Measurements from ENCODE around the gene APOH.

DNA sequence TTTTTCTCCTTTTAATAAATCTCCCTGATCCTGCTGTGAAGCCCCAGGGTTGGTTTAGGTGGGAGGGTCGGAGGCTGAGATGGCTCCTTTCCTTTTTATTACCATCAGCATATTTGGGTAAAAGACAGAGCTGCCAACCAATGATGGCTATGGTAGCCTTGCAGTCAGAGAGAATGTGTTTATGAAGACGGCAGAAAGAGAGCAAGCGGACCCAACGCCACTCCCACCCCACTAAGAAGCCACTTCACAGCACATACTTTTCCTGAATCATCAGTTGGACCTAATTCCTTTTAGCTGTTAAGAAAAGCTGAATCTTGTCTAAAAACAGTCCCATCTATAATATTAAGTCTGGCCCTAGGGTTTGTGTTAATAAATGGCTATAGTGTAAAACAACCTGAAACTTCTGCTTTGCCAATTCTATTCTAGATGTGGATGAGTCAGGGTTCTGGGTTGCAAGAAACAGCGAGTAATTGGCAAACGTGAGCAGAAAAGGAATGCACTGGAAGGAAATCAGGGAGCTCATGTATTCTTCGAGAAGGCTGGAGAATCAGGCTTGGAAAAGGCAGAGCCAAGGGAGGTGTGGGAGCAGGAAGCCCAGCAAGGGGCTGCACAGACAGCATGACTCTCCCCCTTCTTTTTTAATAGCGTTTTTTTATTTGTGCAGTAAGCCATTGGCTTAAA lies 39.2 kb upstream of the APOH start:
- TF ChIP-seq GABPA (IDR thresholded peaks at IDR 0.05; ENCODE audit: borderline replicate concordance, insufficient read depth, low read length) (no peak), KDM5A (IDR thresholded peaks at IDR 0.05; ENCODE audit: low read length) (no peak), EZH2 (IDR thresholded peaks at IDR 0.05; ENCODE audit: low read depth, low read length, severe bottlenecking) (no peak), POLR2AphosphoS5 (IDR thresholded peaks at IDR 0.05; ENCODE audit: low read depth, low read length) (no peak), POLR2A (IDR thresholded peaks at IDR 0.05; ENCODE audit: control extremely low read depth in 1 of 2, low read depth in 2 of 2, low read length in 2 of 2) (no peak), USF2 (IDR thresholded peaks at IDR 0.05; ENCODE audit: low read length) (no peak), CHD1 (IDR thresholded peaks at IDR 0.05; ENCODE audit: low read depth, low read length) (no peak), KDM1A (IDR thresholded peaks at IDR 0.05; ENCODE audit: borderline replicate concordance, low read length) (no peak)
- TF ChIP-seq, protein P1, sequence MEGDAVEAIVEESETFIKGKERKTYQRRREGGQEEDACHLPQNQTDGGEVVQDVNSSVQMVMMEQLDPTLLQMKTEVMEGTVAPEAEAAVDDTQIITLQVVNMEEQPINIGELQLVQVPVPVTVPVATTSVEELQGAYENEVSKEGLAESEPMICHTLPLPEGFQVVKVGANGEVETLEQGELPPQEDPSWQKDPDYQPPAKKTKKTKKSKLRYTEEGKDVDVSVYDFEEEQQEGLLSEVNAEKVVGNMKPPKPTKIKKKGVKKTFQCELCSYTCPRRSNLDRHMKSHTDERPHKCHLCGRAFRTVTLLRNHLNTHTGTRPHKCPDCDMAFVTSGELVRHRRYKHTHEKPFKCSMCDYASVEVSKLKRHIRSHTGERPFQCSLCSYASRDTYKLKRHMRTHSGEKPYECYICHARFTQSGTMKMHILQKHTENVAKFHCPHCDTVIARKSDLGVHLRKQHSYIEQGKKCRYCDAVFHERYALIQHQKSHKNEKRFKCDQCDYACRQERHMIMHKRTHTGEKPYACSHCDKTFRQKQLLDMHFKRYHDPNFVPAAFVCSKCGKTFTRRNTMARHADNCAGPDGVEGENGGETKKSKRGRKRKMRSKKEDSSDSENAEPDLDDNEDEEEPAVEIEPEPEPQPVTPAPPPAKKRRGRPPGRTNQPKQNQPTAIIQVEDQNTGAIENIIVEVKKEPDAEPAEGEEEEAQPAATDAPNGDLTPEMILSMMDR (IDR thresholded peaks at IDR 0.05; ENCODE audit: control extremely low read depth in 1 of 3, insufficient read depth in 1 of 3, low read depth in 1 of 3, low read length in 3 of 3), result no peak

Measured in H1 (cell line).